Thymus (tissue), 11 donors: ENCODE results near the gene DYRK4. TPM values are rescaled to one million over a fixed set of nuclear protein-coding genes. Genes with fewer than 3 reads are reported as not detected.

Source experiments
- DNase-seq, 9 donors: peaks; one replicate each; pipeline ENCODE4 v3.0.0-alpha.2; 2013; ENCODE audit warnings: low spot score in 9 of 9, low read depth in 6 of 9, missing footprints in 1 of 9
- H3K27ac ChIP-seq, 2 donors: one replicate each; pipeline ENCODE4 v1.5.1; 2013; ENCODE audit warnings: control low read depth in 1 of 2, low read depth in 1 of 2, low read length in 1 of 2, mild to moderate bottlenecking in 1 of 2, moderate library complexity in 1 of 2
- H3K27me3 ChIP-seq, 2 donors: one replicate each; pipeline ENCODE4 v1.5.1; 2013; ENCODE audit warnings: low read length in 1 of 2; ENCODE audit not compliant: control insufficient read depth in 2 of 2, insufficient read depth in 1 of 2
- H3K36me3 ChIP-seq, 2 donors: one replicate each; pipeline ENCODE4 v1.5.1; 2013; ENCODE audit warnings: low read length in 1 of 2, mild to moderate bottlenecking in 1 of 2, moderate library complexity in 1 of 2; ENCODE audit not compliant: control insufficient read depth in 2 of 2, insufficient read depth in 2 of 2
- H3K4me1 ChIP-seq, 2 donors: one replicate each; pipeline ENCODE4 v1.5.1; 2013; ENCODE audit warnings: low read length in 2 of 2; ENCODE audit not compliant: control insufficient read depth in 2 of 2, insufficient read depth in 2 of 2
- H3K4me3 ChIP-seq, 2 donors: one replicate each; pipeline ENCODE4 v1.5.1; 2013; ENCODE audit warnings: low read length in 2 of 2, control low read depth in 1 of 2, mild to moderate bottlenecking in 1 of 2
- H3K9me3 ChIP-seq, 2 donors: one replicate each; pipeline ENCODE4 v1.5.1; 2013; ENCODE audit warnings: low read length in 1 of 2, mild to moderate bottlenecking in 1 of 2; ENCODE audit not compliant: control insufficient read depth in 2 of 2, insufficient read depth in 1 of 2
- WGBS: extraction: QIAGEN DNeasy Blood & Tissue Kit; methylation state at CpG from one replicate; pipeline ENCODE4 v1.1.7; 2013; 5-methylcytosine and 5-hydroxymethylcytosine counted together
- polyA plus RNA-seq: library from polyadenylated mRNA; stranded (reverse); fragments of 200-250 nt; gene quantifications from one replicate; pipeline ENCODE4 v1.2.3, GENCODE V29; 2013
- total RNA-seq: library from RNA; stranded (reverse); fragments of 120-200 nt; gene quantifications from one replicate; pipeline ENCODE4 v1.2.4, GENCODE V29; 2013
- donor health status: healthy.

DYRK4 gene
- total and polyA plus RNA-seq, 2 donors, result 50.5 to 61.8 TPM

GRCh38 chr12:4538207-4539160 is 23.5 kb upstream of the DYRK4 start, which contains the start of gene RAD51AP1:
TSS of gene RAD51AP1 (plus strand) at chr12:4538890. CDS start at chr12:4538940, 50 bp downstream.
- H3K4me1 ChIP-seq, result peaks cover 8 to 14% of the 10 kb centered on the region in 2 donors

GRCh38 chr12:4539167-4539870 is 22.7 kb upstream of the DYRK4 start:
- WGBS, result 22% methylated on average over 16 of the region's 16 CpGs
- peak overlapping the region in 1 of 2 donors; percentile 71 for H3K27ac ChIP-seq
- no peaks in the 10 kb centered on the region for H3K27me3 ChIP-seq
- no peaks in the 10 kb centered on the region for H3K9me3 ChIP-seq
- DNase-seq, result peak in 1 of 9 donors; percentile 10
- peaks cover 8 to 14% of the 10 kb centered on the region in 2 donors for H3K4me1 ChIP-seq
- peak overlapping the region; percentile 88 to 96 for H3K4me3 ChIP-seq
- peaks cover 2 to 12% of the 10 kb centered on the region in 2 donors for H3K36me3 ChIP-seq

More at GRCh38 chr12:4538207-4539160, 23.5 kb upstream of the DYRK4 start, which contains the start of gene RAD51AP1:
- no peaks in the 10 kb centered on the region for H3K27me3 ChIP-seq
- H3K9me3 ChIP-seq, result no peaks in the 10 kb centered on the region
- peak; percentile 91 to 98 (median 95) for DNase-seq
- under 1% methylated on average over 49 of the region's 49 CpGs for WGBS
- peak within 1 kb of the TSS; percentile 88 to 96 for H3K4me3 ChIP-seq
- peak within 1 kb of the TSS; percentile 89 to 95 for H3K27ac ChIP-seq
- H3K36me3 ChIP-seq, result peaks cover 6 to 13% of the 10 kb centered on the region in 2 donors

- Histone ChIP-seq H3K27me3 (no peaks in the 10 kb centered on the region), H3K27ac (no peak overlapping the region), H3K9me3 (no peaks in the 10 kb centered on the region), H3K4me3 (peak overlapping the region; percentile 88 to 96), H3K36me3 (peaks cover 0 to 15% of the 10 kb centered on the region in 2 donors), H3K4me1 (peaks cover 8 to 14% of the 10 kb centered on the region in 2 donors)
- 96% methylated on average over 3 of the region's 3 CpGs for WGBS
- no peak for DNase-seq
Observed at GRCh38 chr12:4540170-4540569, 21.8 kb upstream of the DYRK4 start.

- WGBS, result 9% methylated on average over 2 of the region's 2 CpGs
- H3K9me3 ChIP-seq, result no peaks in the 10 kb centered on the region
- H3K36me3 ChIP-seq, result peaks cover 0 to 18% of the 10 kb centered on the region in 2 donors
- DNase-seq, result no peak
- H3K4me1 ChIP-seq, result peaks cover 8 to 14% of the 10 kb centered on the region in 2 donors
- no peak overlapping the region for H3K4me3 ChIP-seq
- H3K27me3 ChIP-seq, result no peaks in the 10 kb centered on the region
- H3K27ac ChIP-seq, result no peak overlapping the region
Observed at GRCh38 chr12:4540638-4541037, 21.4 kb upstream of the DYRK4 start.

GRCh38 chr12:4545195-4545594 is 16.8 kb upstream of the DYRK4 start:
- no peak overlapping the region for H3K4me3 ChIP-seq
- WGBS, result 95% methylated on average over 1 of the region's 1 CpG
- no peaks in the 10 kb centered on the region for H3K9me3 ChIP-seq

GRCh38 chr12:4552191-4552590 is 9.8 kb upstream of the DYRK4 start:
- 99% methylated on average over 1 of the region's 1 CpG for WGBS
- DNase-seq, result no peak
- no peak overlapping the region for H3K4me3 ChIP-seq
- H3K4me1 ChIP-seq, result no peaks in the 10 kb centered on the region
- H3K9me3 ChIP-seq, result no peaks in the 10 kb centered on the region
- no peak overlapping the region for H3K27ac ChIP-seq
- H3K27me3 ChIP-seq, result no peaks in the 10 kb centered on the region
- H3K36me3 ChIP-seq, result peaks cover 27 to 62% of the 10 kb centered on the region in 2 donors

More at GRCh38 chr12:4545195-4545594, 16.8 kb upstream of the DYRK4 start:
- no peaks in the 10 kb centered on the region for H3K27me3 ChIP-seq
- H3K4me1 ChIP-seq, result peaks cover 0 to 2% of the 10 kb centered on the region in 2 donors
- peaks cover 12 to 53% of the 10 kb centered on the region in 2 donors for H3K36me3 ChIP-seq
- no peak overlapping the region for H3K27ac ChIP-seq
- DNase-seq, result no peak

GRCh38 chr12:4553943-4554342 is 8.1 kb upstream of the DYRK4 start:
- no peak overlapping the region for H3K27ac ChIP-seq
- no peak overlapping the region for H3K4me3 ChIP-seq
- peaks cover 24 to 49% of the 10 kb centered on the region in 2 donors for H3K36me3 ChIP-seq

GRCh38 chr12:4555804-4556203 is 6.2 kb upstream of the DYRK4 start:
- H3K36me3 ChIP-seq, result peaks cover 17 to 32% of the 10 kb centered on the region in 2 donors
- H3K9me3 ChIP-seq, result no peaks in the 10 kb centered on the region
- DNase-seq, result no peak
- 100% methylated on average over 2 of the region's 2 CpGs for WGBS
- H3K27ac ChIP-seq, result no peak overlapping the region
- no peaks in the 10 kb centered on the region for H3K4me1 ChIP-seq
- H3K27me3 ChIP-seq, result no peaks in the 10 kb centered on the region
- no peak overlapping the region for H3K4me3 ChIP-seq

More at GRCh38 chr12:4553943-4554342, 8.1 kb upstream of the DYRK4 start:
- no peaks in the 10 kb centered on the region for H3K27me3 ChIP-seq
- DNase-seq, result no peak
- 99% methylated on average over 4 of the region's 4 CpGs for WGBS
- H3K4me1 ChIP-seq, result no peaks in the 10 kb centered on the region
- no peaks in the 10 kb centered on the region for H3K9me3 ChIP-seq
